G401.6 (cell line): ENCODE results near the gene ZYG11B.
"Not testable (repeated sequence)": the region's sequence is repeated elsewhere in the genome, so short reads cannot be mapped to it uniquely, and the experiment has no call there.

Experiments
- FAIRE-seq: peaks from 2 replicates; lab custom pipeline; 2012; peaks lifted over from hg19 to GRCh38; lab: Jason Lieb, UNC

The ZYG11B gene

DNA sequence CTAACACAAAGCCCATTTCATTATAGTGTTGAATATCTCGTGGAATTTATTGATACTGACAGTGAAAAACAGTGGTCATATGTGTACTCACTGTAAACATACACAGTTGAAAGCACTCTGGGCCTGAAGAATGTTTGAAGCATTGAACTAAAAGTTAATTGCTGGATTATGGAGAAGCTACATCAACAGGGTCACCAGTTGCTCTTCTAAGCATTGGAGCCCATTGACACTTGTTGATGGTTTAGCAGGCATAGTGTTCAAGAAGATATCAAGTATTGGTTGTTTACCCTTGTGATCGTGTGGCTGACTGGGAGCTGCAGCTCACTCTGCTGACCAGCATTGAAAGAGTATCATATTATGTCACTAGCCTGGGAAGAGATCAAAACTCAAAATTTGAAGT is 126.6 kb downstream of the ZYG11B start:
- FAIRE-seq, result no peak

GRCh38 chr1:52855584-52855983 is 129.3 kb downstream of the ZYG11B start:
- no peak for FAIRE-seq

DNA sequence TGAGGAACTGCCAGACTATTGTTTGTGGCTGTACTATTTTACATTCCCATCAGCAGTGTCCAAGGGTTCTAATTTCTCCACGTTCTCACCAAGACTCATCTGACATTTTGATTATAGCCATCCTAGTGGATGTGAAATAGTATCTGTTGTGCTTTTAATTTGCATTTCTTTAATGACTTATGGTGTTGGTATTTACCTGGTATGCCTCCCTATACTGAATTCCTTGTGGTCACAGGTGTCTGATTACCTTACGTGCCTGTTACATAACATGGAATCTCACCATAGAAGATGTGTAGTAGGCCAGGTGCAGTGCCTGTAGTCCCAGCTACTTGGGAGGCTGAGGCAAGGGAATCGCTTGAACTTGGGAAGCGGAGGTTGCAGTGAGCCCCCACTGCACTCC is 129.8 kb downstream of the ZYG11B start:
- FAIRE-seq, result no peak

DNA sequence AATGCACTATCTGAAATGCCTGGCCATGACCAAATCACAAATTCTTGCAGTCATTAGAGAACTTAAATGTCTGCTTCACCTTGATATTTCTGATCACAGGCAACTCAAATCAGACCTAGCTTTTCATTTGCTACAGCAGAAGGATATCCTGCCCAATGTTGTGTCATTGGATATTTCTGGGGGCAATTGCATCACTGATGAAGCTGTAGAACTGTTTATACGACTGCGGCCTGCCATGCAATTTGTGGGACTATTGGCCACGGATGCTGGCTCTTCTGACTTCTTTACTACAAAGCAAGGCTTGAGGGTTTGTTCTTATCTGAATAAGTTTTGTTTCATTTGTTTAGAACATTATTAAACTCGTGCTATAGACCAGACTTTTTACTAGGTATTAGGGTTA is 131.2 kb downstream of the ZYG11B start:
- no peak for FAIRE-seq

DNA sequence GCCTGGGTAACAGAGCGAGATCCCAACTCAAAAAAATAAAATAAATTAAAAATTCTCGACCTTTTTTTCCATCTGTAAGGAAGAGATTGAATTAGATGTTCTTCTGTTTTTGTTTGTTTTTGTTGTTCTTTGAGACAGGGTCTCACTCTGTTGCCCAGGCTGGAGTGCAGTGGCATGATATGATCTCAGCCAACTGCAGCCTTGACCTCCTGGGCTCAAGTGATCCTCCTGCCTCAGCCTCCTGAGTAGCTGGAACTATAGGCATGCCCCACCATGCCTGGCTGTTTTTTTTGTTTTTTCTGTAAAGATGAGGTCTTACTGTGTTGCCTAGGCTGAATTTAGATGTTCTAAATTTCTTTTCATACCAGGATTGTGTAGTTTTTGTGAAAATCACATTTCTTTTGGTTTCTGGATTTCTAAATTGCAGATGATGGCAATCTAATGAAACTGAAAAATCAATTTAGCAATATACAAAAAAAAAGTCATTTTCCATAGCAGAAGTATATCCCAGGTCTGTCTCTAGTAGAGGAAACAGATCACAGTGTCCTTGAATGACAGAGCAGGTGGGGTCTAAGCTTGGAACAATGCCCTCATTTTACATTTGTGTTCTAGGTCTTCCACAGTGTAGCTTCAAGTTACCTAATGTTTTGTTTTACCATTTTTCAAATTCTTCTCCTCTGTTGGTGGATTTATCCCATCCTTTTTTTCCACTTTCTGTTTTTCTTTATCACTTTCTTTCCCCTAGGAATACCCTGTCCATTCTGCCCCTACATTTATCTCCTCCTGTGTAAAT is 136.6 kb downstream of the ZYG11B start:
- no peak for FAIRE-seq

DNA sequence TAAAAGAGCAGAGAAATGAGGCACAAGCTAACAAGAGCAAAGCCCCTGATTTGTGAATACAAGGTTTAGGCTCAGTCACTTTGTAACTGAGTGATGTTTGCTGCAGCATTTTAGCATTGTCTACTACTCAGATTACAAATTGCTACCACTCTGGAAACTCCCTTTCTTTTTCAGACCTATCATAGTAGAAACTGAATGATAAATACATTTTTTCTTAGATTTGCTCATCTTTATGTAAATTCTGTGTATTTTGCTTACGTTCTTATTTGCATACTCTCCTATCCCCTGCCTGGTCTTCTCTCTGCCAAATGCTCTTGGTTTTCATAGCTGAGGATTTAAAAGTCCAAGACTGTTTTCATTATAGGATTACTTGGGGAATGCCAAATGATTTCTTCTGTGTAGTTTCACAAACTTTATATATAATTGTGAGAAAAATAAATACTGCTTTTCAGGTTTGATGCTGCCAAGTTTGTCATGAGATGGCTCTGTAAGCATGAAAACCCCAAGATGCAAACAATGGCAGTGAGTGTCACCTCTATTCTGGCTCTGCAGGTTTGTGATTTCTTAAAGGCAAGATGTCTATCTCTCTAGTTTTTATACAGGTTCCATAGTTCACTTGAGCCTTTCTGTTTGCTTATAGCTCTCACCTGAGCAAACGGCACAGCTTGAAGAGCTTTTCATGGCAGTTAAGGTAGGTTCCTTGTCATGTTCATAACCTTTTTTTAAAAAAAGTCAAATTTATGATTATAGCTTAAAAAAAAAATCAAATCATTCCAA is 141.0 kb downstream of the ZYG11B start:
- FAIRE-seq, result no peak

DNA sequence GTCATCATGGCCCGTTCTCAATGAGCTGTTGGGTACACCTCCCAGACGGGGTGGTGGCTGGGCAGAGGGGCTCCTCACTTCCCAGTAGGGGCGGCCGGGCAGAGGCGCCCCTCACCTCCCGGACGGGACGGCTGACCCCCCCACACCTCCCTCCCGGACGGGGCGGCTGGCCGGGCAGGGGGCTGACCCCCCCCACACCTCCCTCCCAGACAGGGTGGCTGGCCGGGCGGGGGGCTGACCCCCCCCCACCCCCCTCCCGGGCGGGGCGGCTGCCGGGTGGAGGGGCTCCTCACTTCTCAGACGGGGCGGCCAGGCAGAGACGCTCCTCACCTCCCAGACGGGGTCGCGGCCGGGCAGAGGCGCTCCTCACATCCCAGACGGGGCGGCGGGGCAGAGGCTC is 143.5 kb downstream of the ZYG11B start:
- FAIRE-seq, result not testable (repeated sequence)

DNA sequence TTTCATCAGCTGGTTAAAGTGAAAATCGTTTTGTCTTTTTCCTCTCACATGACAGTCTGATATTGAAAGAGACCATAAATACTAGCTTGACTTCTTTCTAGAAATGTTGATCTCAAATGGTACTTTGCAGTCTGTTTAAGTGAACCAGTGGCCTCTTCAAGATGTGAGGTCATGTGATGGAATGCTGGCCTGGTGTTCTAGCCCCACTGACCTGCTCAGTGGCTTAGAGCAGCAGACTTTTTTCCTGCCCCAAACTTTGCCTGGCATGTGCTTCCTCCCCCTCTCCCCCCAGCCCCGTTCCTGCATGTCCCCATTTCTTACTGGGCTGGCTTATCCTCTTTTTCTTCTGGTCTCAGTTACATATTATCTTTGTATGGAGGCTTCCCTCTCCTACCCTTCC is 150.6 kb downstream of the ZYG11B start:
- FAIRE-seq, result no peak
